ENCODE measurements around the gene AFF4. TPM values are rescaled to one million over a fixed set of nuclear protein-coding genes. Genes with fewer than 3 reads are reported as not detected.

AFF4 gene
- polyA plus RNA-seq, 1 donor from 2014 or later = 60.6 TPM

DNA sequence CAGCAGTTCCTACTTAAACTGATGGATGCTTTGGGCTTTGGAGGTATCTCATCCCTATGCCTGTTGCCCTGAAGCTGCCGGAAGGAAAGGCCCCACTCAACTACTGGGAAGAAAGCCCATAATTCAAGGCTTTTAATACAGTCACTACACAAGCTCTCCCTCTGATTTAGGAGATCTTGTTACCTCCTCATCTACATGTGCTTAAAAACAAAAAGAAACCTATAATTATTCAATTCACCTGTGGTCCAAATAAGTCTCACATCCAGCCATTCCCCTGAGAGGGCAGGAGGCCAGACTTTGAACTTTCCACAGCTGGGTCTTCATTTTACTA, 90.7 kb downstream of the AFF4 start:
- Histone ChIP-seq H3K4me3 (ENCODE audit: low read length) (no peak overlapping the region), H3K9ac (ENCODE audit: low read length) (no peak overlapping the region), H3K36me3 (ENCODE audit: insufficient read depth, low read length) (peaks cover 13% of the 10 kb centered on the region), H2AFZ (ENCODE audit: low read depth, low read length) (no peak overlapping the region), H3K9me2 (ENCODE audit: insufficient read depth, low read length) (no peaks in the 10 kb centered on the region), H3K79me2 (replicated peaks; ENCODE audit: insufficient read depth, low read length) (peaks cover 2% of the 10 kb centered on the region), H3K4me2 (ENCODE audit: low read length) (no peak overlapping the region), H3K27ac (ENCODE audit: low read length) (no peak overlapping the region), H3F3A (ENCODE audit: insufficient read depth, low read length, poor library complexity, severe bottlenecking) (no peaks in the 10 kb centered on the region), H3K9me3 (ENCODE audit: low read length) (no peaks in the 10 kb centered on the region), H3K27me3 (ENCODE audit: insufficient read depth, low read depth, low read length) (no peaks in the 10 kb centered on the region), H4K20me1 (ENCODE audit: insufficient read depth) (no peaks in the 10 kb centered on the region)
- TF ChIP-seq SMC3 (conservative IDR thresholded peaks at IDR 0.05; ENCODE audit: poor library complexity) (no peak), POLR2AphosphoS5 (IDR thresholded peaks at IDR 0.05) (no peak), EP300 (conservative IDR thresholded peaks at IDR 0.05; ENCODE audit: poor library complexity, severe bottlenecking) (no peak), MXI1 (conservative IDR thresholded peaks at IDR 0.05; ENCODE audit: poor library complexity, severe bottlenecking) (no peak), EZH2 (IDR thresholded peaks at IDR 0.05; ENCODE audit: borderline replicate concordance, insufficient read depth, low read length, poor library complexity, severe bottlenecking) (no peak), RAD21 (conservative IDR thresholded peaks at IDR 0.05) (no peak), TAF1 (IDR thresholded peaks at IDR 0.05; ENCODE audit: low read depth) (no peak)
- TF ChIP-seq, protein P1, sequence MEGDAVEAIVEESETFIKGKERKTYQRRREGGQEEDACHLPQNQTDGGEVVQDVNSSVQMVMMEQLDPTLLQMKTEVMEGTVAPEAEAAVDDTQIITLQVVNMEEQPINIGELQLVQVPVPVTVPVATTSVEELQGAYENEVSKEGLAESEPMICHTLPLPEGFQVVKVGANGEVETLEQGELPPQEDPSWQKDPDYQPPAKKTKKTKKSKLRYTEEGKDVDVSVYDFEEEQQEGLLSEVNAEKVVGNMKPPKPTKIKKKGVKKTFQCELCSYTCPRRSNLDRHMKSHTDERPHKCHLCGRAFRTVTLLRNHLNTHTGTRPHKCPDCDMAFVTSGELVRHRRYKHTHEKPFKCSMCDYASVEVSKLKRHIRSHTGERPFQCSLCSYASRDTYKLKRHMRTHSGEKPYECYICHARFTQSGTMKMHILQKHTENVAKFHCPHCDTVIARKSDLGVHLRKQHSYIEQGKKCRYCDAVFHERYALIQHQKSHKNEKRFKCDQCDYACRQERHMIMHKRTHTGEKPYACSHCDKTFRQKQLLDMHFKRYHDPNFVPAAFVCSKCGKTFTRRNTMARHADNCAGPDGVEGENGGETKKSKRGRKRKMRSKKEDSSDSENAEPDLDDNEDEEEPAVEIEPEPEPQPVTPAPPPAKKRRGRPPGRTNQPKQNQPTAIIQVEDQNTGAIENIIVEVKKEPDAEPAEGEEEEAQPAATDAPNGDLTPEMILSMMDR (IDR thresholded peaks at IDR 0.05; ENCODE audit: poor library complexity, severe bottlenecking) = no peak
- TF ChIP-seq, protein P2, sequence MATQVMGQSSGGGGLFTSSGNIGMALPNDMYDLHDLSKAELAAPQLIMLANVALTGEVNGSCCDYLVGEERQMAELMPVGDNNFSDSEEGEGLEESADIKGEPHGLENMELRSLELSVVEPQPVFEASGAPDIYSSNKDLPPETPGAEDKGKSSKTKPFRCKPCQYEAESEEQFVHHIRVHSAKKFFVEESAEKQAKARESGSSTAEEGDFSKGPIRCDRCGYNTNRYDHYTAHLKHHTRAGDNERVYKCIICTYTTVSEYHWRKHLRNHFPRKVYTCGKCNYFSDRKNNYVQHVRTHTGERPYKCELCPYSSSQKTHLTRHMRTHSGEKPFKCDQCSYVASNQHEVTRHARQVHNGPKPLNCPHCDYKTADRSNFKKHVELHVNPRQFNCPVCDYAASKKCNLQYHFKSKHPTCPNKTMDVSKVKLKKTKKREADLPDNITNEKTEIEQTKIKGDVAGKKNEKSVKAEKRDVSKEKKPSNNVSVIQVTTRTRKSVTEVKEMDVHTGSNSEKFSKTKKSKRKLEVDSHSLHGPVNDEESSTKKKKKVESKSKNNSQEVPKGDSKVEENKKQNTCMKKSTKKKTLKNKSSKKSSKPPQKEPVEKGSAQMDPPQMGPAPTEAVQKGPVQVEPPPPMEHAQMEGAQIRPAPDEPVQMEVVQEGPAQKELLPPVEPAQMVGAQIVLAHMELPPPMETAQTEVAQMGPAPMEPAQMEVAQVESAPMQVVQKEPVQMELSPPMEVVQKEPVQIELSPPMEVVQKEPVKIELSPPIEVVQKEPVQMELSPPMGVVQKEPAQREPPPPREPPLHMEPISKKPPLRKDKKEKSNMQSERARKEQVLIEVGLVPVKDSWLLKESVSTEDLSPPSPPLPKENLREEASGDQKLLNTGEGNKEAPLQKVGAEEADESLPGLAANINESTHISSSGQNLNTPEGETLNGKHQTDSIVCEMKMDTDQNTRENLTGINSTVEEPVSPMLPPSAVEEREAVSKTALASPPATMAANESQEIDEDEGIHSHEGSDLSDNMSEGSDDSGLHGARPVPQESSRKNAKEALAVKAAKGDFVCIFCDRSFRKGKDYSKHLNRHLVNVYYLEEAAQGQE (IDR thresholded peaks at IDR 0.05; ENCODE audit: borderline replicate concordance) = no peak

DNA sequence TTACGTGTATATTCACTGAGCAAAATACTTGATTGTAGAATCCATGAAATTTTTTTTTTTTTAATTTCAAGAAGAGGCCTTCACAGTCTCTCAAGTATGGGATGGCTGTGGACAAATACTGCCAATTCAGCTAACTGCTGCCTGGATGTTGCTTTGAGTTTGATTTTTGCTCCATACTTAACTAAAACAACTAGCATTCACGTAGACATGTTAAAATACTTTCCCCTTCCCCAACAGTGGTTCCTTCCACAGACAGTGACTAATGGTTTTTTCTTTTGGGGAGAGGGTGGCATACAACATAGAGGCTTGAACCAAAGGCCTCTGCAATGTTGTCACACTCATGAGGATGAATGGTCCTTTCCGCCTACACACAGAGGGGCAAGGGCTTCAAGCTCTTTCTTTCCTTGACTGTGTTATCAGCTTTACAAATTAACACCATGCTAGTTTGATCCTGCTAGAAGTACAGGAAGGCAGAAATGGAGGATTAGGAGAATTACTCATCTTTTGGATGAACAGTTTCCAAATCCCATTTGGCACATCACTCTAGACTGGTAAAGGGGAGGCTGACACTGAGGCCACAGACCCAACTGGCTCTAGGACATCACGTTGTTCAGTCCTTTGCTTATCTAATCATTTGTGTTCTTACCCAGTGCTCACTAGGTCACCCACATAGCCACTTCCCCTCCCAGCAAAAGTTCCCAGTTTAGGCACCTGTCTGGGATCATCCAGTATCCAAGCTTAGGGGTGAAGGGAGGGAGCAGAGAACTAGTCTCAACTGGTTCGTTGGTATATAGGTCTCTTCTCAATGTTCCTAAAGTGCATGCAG, 91.8 kb downstream of the AFF4 start:
- H3K36me3 ChIP-seq (ENCODE audit: insufficient read depth, low read length) = peaks cover 13% of the 10 kb centered on the region
- TF ChIP-seq SMC3 (conservative IDR thresholded peaks at IDR 0.05; ENCODE audit: poor library complexity) (no peak), POLR2AphosphoS5 (IDR thresholded peaks at IDR 0.05) (peak; percentile 7), RAD21 (conservative IDR thresholded peaks at IDR 0.05) (no peak)
- TF ChIP-seq, protein P1 (IDR thresholded peaks at IDR 0.05; ENCODE audit: poor library complexity, severe bottlenecking) = no peak
- H3F3A ChIP-seq (ENCODE audit: insufficient read depth, low read length, poor library complexity, severe bottlenecking) = no peaks in the 10 kb centered on the region

More for the DNA sequence above, 91.8 kb downstream of the AFF4 start:
- Histone ChIP-seq H3K9me3 (ENCODE audit: low read length) (no peaks in the 10 kb centered on the region), H4K20me1 (ENCODE audit: insufficient read depth) (no peaks in the 10 kb centered on the region), H3K9ac (ENCODE audit: low read length) (no peak overlapping the region), H3K9me2 (ENCODE audit: insufficient read depth, low read length) (no peaks in the 10 kb centered on the region), H3K27me3 (ENCODE audit: insufficient read depth, low read depth, low read length) (no peaks in the 10 kb centered on the region), H3K4me3 (ENCODE audit: low read length) (no peak overlapping the region), H2AFZ (ENCODE audit: low read depth, low read length) (no peak overlapping the region), H3K79me2 (replicated peaks; ENCODE audit: insufficient read depth, low read length) (peaks cover 11% of the 10 kb centered on the region), H3K4me2 (ENCODE audit: low read length) (no peak overlapping the region), H3K27ac (ENCODE audit: low read length) (no peak overlapping the region)

All from neural cell (in vitro differentiated cells).